Fibroblast of lung (primary cell): Measurements from ENCODE around the gene XPO5. TPM values are rescaled to one million over a fixed set of nuclear protein-coding genes. Genes with fewer than 3 reads are reported as not detected.
A peak's percentile ranks its signal among the peaks of the same experiment; 100 is the strongest.

Experiments
- DNase-seq, 2 donors: peaks; one replicate each; pipeline versions ENCODE4 v3.0.0 to v3.0.0-alpha.2; 2010; ENCODE audit warnings: low read depth in 2 of 2
- H2AFZ ChIP-seq: 2 replicates; pipeline ENCODE4 v1.5.1; 2012; ENCODE audit warnings: low read length, control low read depth, inconsistent platforms
- H3K27ac ChIP-seq: 2 replicates; pipeline ENCODE4 v1.5.1; 2011; ENCODE audit warnings: low read length, control low read depth; ENCODE audit not compliant: insufficient read depth
- H3K27me3 ChIP-seq: 2 replicates; pipeline ENCODE4 v1.5.1; 2011; ENCODE audit warnings: mild to moderate bottlenecking, low read length; ENCODE audit not compliant: control insufficient read depth, insufficient read depth
- H3K36me3 ChIP-seq: 2 replicates; pipeline ENCODE4 v1.5.1; 2011; ENCODE audit warnings: low read length; ENCODE audit not compliant: control insufficient read depth, insufficient read depth
- H3K4me1 ChIP-seq: 2 replicates; pipeline ENCODE4 v1.5.1; 2011; ENCODE audit warnings: low read length; ENCODE audit not compliant: control insufficient read depth, insufficient read depth; ENCODE audit errors: extremely low read depth
- H3K4me2 ChIP-seq: 2 replicates; pipeline ENCODE4 v1.5.1; 2011; ENCODE audit warnings: low read length, control low read depth; ENCODE audit not compliant: insufficient read depth; ENCODE audit errors: extremely low read depth
- H3K4me3 ChIP-seq, 4 experiments: fragments of 200-600 bp in 1 of 4; sonication (generic) in 1 of 4; replicated peaks in 1 of 4; 2 replicates each; pipeline ENCODE4 v1.5.1; 2011 to 2016; ENCODE audit warnings: low read length in 4 of 4, low read depth in 3 of 4, mild to moderate bottlenecking in 3 of 4, control low read depth in 2 of 4, inconsistent platforms in 1 of 4, mixed read lengths in 1 of 4; ENCODE audit not compliant: insufficient read depth in 1 of 4; ENCODE audit errors: control extremely low read depth in 1 of 4
- H3K79me2 ChIP-seq: 2 replicates; pipeline ENCODE4 v1.5.1; 2012; ENCODE audit warnings: mild to moderate bottlenecking, low read length, inconsistent platforms; ENCODE audit not compliant: control insufficient read depth, insufficient read depth
- H3K9ac ChIP-seq: 2 replicates; pipeline ENCODE4 v1.5.1; 2011; ENCODE audit warnings: mild to moderate bottlenecking, low read length, control low read depth; ENCODE audit not compliant: insufficient read depth
- H3K9me3 ChIP-seq: 2 replicates; pipeline ENCODE4 v1.5.1; 2012; ENCODE audit warnings: low read depth, low read length; ENCODE audit not compliant: control insufficient read depth, insufficient read depth
- H4K20me1 ChIP-seq: 2 replicates; pipeline ENCODE4 v1.5.1; 2011; ENCODE audit warnings: low read length; ENCODE audit not compliant: control insufficient read depth, insufficient read depth; ENCODE audit errors: extremely low read depth
- EZH2 ChIP-seq: IDR thresholded peaks from 2 replicates; pipeline ENCODE4 v1.5.1; 2012; ENCODE audit warnings: low read length, control low read depth, mild to moderate bottlenecking; ENCODE audit errors: missing control alignments
- polyA minus RNA-seq: library from RNA; depleted of rRNA, polyadenylated mRNA; stranded (reverse); fragments of >200 nt; gene quantifications from 2 replicates; pipeline ENCODE4 v1.2.3, GENCODE V29; 2011; ENCODE audit warnings: low replicate concordance
- polyA plus RNA-seq, 2 donors: library from polyadenylated mRNA; depleted of rRNA in 1 of 2; stranded (reverse) in 1 of 2; unstranded in 1 of 2; fragments of >200 nt; gene quantifications; 2 replicates each; pipeline ENCODE4 v1.2.1, GENCODE V29; 2011 to 2012; ENCODE audit warnings: missing spikeins in 1 of 2
- total RNA-seq: library from RNA; depleted of rRNA; stranded (reverse); fragments of >200 nt; gene quantifications from 2 replicates; pipeline ENCODE4 v1.2.1, GENCODE V29; 2014
- TF ChIP-seq, protein P1 (sequence below), 2 donors: IDR thresholded peaks in 1 of 2; conservative IDR thresholded peaks in 1 of 2; 1 replicate in 1 of 2; 2 replicates in 1 of 2; pipeline ENCODE4 v1.5.1; 2011 to 2012; ENCODE audit warnings: low read length in 2 of 2, control low read depth in 1 of 2, inconsistent platforms in 1 of 2, low read depth in 1 of 2, mild to moderate bottlenecking in 1 of 2

Gene XPO5
- total RNA-seq (18.2 and 20.5 TPM in 2 replicates), polyA plus RNA-seq (21.7 and 26.1 TPM in 2 replicates), polyA minus RNA-seq (19.2 and 70.1 TPM in 2 replicates)
- polyA plus RNA-seq (2012): 14.2 and 17.8 TPM in 2 replicates

DNA sequence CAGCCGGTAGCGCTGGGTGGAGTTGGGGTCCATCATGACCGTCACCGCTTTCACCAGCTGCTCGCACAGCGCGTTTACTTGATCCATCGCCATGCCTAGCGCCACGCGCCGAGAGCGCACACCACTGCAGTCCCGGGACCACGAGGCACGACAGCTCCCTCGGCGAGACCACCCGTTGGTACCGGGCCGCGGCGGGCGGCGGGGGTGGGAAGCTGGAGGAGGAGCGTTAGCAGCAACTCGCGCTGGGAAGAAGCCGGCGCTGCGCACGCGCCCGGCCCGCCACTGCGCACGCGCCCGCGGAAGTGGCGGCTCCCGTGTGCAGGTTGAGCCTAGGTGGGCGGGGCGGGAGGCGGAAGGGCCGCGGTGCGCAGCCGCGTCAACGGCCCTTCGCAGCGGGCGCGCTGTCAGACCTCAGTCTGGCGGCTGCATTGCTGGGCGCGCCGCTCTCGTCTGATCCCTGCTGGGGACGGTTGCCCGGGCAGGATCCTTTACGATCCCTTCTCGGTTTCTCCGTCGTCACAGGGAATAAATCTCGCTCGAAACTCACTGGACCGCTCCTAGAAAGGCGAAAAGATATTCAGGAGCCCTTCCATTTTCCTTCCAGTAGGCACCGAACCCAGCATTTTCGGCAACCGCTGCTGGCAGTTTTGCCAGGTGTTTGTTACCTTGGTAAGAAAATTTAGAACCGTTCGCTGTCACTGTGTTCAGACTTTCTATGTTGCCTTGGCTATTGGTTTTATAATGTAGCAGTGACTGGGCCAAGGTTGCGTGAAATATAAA is at the start of gene XPO5, which contains the start of gene POLH:
XPO5 (minus strand) TSS at position 267 of the 780 bp plus-strand sequence; CDS start at position 93, 174 bp downstream.
POLH (plus strand) TSS at position 414 of the 780 bp plus-strand sequence. CDS start 6,135 bp downstream, outside the sequence.
- H3K27me3 ChIP-seq: no peaks in the 10 kb centered on the region
- DNase-seq: peak; percentile 89
- peak within 1 kb of the TSS; percentile 74 for H3K9ac ChIP-seq
- peaks cover 61% of the 10 kb centered on the region for H3K79me2 ChIP-seq
- no peaks in the 10 kb centered on the region for H4K20me1 ChIP-seq
- H3K36me3 ChIP-seq: no peaks in the 10 kb centered on the region
- peak within 1 kb of the TSS; percentile 74 for H3K27ac ChIP-seq
- peak within 1 kb of the TSS; percentile 69 for H3K4me2 ChIP-seq
- peaks cover 2% of the 10 kb centered on the region for H3K4me1 ChIP-seq
- no peaks in the 10 kb centered on the region for H3K9me3 ChIP-seq
- H3K4me3 ChIP-seq: peak within 1 kb of the TSS; percentile 84 to 100 (median 97)
- peak within 1 kb of the TSS; percentile 99 for H2AFZ ChIP-seq
- TF ChIP-seq, protein P1, sequence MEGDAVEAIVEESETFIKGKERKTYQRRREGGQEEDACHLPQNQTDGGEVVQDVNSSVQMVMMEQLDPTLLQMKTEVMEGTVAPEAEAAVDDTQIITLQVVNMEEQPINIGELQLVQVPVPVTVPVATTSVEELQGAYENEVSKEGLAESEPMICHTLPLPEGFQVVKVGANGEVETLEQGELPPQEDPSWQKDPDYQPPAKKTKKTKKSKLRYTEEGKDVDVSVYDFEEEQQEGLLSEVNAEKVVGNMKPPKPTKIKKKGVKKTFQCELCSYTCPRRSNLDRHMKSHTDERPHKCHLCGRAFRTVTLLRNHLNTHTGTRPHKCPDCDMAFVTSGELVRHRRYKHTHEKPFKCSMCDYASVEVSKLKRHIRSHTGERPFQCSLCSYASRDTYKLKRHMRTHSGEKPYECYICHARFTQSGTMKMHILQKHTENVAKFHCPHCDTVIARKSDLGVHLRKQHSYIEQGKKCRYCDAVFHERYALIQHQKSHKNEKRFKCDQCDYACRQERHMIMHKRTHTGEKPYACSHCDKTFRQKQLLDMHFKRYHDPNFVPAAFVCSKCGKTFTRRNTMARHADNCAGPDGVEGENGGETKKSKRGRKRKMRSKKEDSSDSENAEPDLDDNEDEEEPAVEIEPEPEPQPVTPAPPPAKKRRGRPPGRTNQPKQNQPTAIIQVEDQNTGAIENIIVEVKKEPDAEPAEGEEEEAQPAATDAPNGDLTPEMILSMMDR (conservative IDR thresholded peaks at IDR 0.05 in 1 of 2, IDR thresholded peaks at IDR 0.05 in 1 of 2; ENCODE audit: low read depth in 1 of 2, low read length in 2 of 2): peak in 1 of 2 donors; percentile 23
- no peak for TF ChIP-seq EZH2

DNA sequence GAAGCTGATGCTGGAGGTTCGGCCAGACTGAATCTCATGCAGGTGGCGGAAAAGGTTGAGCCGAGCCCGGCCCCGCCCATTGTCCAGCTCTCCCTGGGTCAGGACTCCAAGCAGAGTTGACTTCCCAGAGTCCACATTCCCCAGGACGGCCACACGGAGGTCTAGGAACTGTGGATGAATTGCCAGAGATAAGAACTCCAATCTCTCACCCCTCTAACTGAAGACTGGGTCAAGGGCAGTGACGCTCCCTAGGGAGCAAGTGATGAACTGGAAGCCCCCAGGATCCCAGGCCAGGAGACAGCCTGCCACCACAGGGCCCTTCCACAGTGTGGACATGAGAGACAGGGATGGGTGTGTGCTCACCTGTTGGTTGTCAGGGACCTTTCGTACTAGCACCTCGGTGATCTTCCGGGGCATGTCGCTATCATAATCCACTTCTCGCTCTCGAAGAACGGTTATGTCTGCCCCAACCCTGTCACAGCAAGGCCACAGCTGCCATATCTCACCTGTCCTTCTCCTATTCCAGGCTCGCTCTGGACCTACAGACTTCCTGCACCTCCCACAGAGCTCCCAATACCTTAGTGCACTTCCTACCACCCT is 49.7 kb upstream of the XPO5 start:
- Histone ChIP-seq H3K79me2 (peaks cover 29% of the 10 kb centered on the region), H3K4me2 (no peak overlapping the region), H3K9me3 (no peaks in the 10 kb centered on the region), H3K36me3 (peaks cover 38% of the 10 kb centered on the region), H3K4me1 (peaks cover 11% of the 10 kb centered on the region), H2AFZ (no peak overlapping the region), H3K4me3 (peak overlapping the region in 1 of 4 experiments; percentile 86), H3K27ac (no peak overlapping the region), H3K27me3 (no peaks in the 10 kb centered on the region), H4K20me1 (no peaks in the 10 kb centered on the region), H3K9ac (no peak overlapping the region)
- TF ChIP-seq EZH2: no peak
- TF ChIP-seq, protein P1 (conservative IDR thresholded peaks at IDR 0.05 in 1 of 2, IDR thresholded peaks at IDR 0.05 in 1 of 2; ENCODE audit: low read depth in 1 of 2, low read length in 2 of 2): no peak
- DNase-seq: no peak

DNA sequence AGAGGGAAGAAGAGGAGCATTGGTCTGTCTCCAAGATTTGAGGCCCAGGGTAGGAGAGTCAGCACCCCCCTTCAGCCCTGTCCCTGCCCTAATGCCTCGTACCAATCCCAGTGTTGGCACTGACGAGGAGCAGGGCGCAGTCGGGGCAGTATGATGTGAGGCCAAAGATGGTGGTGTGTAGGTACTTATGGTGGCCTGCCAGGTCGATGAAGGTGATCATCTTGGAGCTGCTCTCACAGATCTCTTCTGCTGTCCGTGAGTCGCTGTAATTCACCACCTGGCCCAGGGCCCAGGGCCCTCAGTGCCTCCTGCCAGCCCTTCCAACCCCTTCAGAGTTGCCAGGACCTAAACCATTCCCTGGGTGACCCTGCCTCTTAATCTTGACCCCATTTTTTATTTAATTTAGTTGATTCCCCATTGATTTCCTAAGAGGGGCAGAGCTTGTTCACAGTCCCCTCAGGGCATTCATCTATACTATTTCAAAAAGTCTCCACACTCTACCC is 49.0 kb upstream of the XPO5 start:
- peaks cover 39% of the 10 kb centered on the region for H3K36me3 ChIP-seq
- no peak overlapping the region for H3K27ac ChIP-seq
- no peak overlapping the region for H2AFZ ChIP-seq
- TF ChIP-seq EZH2: no peak
- TF ChIP-seq, protein P1 (conservative IDR thresholded peaks at IDR 0.05 in 1 of 2, IDR thresholded peaks at IDR 0.05 in 1 of 2; ENCODE audit: low read depth in 1 of 2, low read length in 2 of 2): no peak
- peaks cover 29% of the 10 kb centered on the region for H3K79me2 ChIP-seq
- H3K9ac ChIP-seq: no peak overlapping the region
- H3K4me3 ChIP-seq: no peak overlapping the region
- H3K4me2 ChIP-seq: no peak overlapping the region
- H3K4me1 ChIP-seq: peaks cover 11% of the 10 kb centered on the region
- no peak for DNase-seq
- no peaks in the 10 kb centered on the region for H3K27me3 ChIP-seq
- no peaks in the 10 kb centered on the region for H4K20me1 ChIP-seq
- H3K9me3 ChIP-seq: no peaks in the 10 kb centered on the region
